ENCODE results near the gene PTHLH.

PTHLH gene

DNA sequence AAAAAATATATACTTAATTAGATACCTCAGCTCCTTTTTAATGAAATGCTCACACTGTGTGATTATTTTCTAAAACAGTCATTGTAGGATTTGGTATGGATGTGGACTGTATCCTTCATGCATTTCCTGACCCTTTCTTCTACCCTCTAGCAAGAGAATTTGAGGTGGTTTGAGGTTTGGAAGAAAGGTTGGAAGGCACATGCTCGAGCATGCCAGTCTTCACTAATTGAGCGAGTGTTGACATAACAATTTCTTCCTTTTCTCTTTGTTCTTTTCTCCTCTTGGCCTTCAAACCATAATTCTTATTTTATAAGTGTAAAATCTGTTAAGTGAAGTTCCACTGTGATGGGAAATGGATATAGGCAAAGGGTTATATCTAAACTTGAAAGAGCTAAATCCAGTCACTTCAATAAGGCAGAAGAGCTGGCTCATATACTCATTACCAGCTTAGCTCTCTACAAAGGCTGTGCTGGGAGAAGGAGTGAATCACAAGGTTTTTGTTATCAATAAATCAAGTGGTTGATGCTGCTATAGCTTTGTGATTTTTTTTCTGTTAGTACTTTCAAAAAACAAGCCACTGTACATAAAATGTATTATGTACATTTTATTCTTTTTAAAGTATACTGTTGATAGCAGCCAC lies 16.2 kb upstream of the PTHLH start:
- Histone ChIP-seq H2AFZ (ENCODE audit: low read depth, low read length) (no peak overlapping the region), H3K27me3 (ENCODE audit: insufficient read depth, low read length) (no peaks in the 10 kb centered on the region), H3K36me3 (ENCODE audit: insufficient read depth, low read length) (no peaks in the 10 kb centered on the region), H3K4me1 (ENCODE audit: insufficient read depth, low read length) (no peaks in the 10 kb centered on the region), H3K9me3 (ENCODE audit: low read length) (no peaks in the 10 kb centered on the region), H3K4me3 (ENCODE audit: low read length) (no peak overlapping the region)

DNA sequence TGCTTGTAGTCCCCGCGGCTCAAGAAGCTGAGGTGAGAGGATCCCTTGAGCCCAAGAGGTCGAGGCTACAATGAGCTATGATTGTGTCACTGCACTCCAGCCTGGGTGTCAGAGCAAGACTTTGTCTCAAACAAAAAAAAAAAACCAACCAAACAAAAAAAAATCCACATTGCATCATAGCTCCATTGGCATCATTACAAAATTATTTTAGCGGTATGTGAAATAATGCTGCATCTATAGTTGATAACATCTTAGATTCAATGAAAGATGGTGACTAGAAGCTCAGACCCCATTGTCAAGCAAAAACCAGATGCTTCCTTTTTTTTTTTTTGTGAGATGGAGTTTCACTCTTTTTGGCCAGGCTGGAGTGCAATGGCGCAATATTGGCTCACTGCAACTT lies 14.8 kb upstream of the PTHLH start:
- no peaks in the 10 kb centered on the region for H3K36me3 ChIP-seq (ENCODE audit: insufficient read depth, low read length)
- H3K4me3 ChIP-seq (ENCODE audit: low read length): no peak overlapping the region
- H3K4me1 ChIP-seq (ENCODE audit: insufficient read depth, low read length): no peaks in the 10 kb centered on the region

DNA sequence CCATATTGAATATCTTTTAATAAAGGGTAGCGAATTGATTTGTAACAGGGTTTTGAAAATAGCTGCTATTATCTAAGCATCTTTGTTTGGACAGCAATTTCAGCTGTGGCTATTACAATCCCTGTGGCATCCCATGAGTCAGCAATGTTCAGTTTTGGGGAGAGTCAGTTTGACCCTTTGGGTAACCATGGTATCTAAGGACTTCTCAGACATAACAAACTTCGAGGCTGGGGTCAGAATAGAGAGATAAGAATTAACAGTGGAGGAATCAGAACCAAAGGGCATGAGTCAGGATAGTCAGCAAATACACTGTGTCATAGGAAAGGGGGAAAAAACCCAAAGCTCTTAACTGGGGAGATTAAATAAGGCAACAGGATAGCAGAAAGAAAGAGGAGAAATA lies 11.7 kb upstream of the PTHLH start:
- H3K4me1 ChIP-seq (ENCODE audit: insufficient read depth, low read length): no peaks in the 10 kb centered on the region
- H3K4me3 ChIP-seq (ENCODE audit: low read length): no peak overlapping the region
- H3K27me3 ChIP-seq (ENCODE audit: insufficient read depth, low read length): peaks cover 5% of the 10 kb centered on the region
- H3K9me3 ChIP-seq (ENCODE audit: low read length): no peaks in the 10 kb centered on the region
- no peak overlapping the region for H2AFZ ChIP-seq (ENCODE audit: low read depth, low read length)
- H3K36me3 ChIP-seq (ENCODE audit: insufficient read depth, low read length): no peaks in the 10 kb centered on the region

More for the DNA sequence above, 14.8 kb upstream of the PTHLH start:
- H3K9me3 ChIP-seq (ENCODE audit: low read length): no peaks in the 10 kb centered on the region
- no peaks in the 10 kb centered on the region for H3K27me3 ChIP-seq (ENCODE audit: insufficient read depth, low read length)
- no peak overlapping the region for H2AFZ ChIP-seq (ENCODE audit: low read depth, low read length)

DNA sequence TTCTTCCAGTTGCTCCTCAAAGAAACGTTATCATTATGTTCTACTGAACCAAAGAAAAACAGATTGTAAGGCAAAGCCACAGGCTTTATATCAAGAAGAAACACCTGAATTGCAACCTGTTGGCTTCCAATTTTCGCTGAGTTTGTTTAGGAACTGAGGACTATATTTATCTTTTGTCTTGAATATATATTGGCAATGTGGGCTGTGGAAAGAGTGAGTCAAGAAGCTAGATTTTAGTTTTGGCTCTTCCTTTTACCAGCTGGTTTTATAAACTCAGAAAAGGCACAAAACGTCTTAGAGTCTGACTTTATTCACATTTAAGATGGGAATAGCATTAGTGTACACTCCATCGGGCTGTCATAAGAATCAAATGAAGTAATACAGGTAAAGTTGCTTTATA lies 10.4 kb upstream of the PTHLH start:
- Histone ChIP-seq H3K27me3 (ENCODE audit: insufficient read depth, low read length) (peaks cover 10% of the 10 kb centered on the region), H3K4me3 (ENCODE audit: low read length) (no peak overlapping the region), H3K9me3 (ENCODE audit: low read length) (no peaks in the 10 kb centered on the region), H3K36me3 (ENCODE audit: insufficient read depth, low read length) (no peaks in the 10 kb centered on the region), H2AFZ (ENCODE audit: low read depth, low read length) (no peak overlapping the region), H3K4me1 (ENCODE audit: insufficient read depth, low read length) (no peaks in the 10 kb centered on the region)

DNA sequence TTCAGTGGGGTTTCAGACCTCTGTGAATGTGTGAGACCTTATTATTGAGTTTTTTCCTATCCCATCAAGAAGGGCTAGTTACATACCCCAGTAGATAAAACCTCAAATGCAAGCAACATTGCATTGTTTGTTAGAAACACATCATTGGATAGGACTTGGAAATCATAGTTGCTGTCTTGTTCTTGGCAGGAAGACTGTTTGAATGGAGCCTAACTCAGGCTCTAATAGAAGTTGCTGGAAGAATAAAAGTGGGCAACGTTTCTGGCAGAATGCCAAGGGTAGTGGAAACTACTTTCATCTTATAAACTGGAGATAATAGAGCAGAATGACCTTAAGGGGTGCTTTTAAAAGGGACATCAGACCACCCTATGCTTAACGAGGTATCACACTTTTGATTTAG lies 9.9 kb upstream of the PTHLH start:
- no peaks in the 10 kb centered on the region for H3K36me3 ChIP-seq (ENCODE audit: insufficient read depth, low read length)
- no peaks in the 10 kb centered on the region for H3K4me1 ChIP-seq (ENCODE audit: insufficient read depth, low read length)
- peaks cover 12% of the 10 kb centered on the region for H3K27me3 ChIP-seq (ENCODE audit: insufficient read depth, low read length)
- H3K4me3 ChIP-seq (ENCODE audit: low read length): no peak overlapping the region
- no peak overlapping the region for H2AFZ ChIP-seq (ENCODE audit: low read depth, low read length)
- no peaks in the 10 kb centered on the region for H3K9me3 ChIP-seq (ENCODE audit: low read length)

DNA sequence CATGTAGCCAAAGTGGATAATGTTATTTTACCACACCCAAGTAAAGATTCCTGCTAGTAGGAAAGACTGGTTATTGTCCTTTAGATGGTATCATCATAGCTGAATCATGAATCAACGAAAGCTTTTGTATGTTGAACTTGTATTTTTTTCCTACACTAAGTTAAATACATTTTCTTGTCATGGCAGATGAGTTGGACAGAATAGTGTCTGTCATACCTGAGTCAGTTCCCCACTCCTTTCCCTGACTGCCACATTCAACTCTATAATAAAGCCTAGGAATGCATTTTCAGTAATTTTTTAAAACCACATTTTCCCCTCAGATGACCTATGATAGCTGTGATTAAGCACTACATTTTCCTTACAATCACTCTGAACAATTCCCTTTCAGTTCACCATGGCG lies 9.3 kb upstream of the PTHLH start:
- no peaks in the 10 kb centered on the region for H3K4me1 ChIP-seq (ENCODE audit: insufficient read depth, low read length)

DNA sequence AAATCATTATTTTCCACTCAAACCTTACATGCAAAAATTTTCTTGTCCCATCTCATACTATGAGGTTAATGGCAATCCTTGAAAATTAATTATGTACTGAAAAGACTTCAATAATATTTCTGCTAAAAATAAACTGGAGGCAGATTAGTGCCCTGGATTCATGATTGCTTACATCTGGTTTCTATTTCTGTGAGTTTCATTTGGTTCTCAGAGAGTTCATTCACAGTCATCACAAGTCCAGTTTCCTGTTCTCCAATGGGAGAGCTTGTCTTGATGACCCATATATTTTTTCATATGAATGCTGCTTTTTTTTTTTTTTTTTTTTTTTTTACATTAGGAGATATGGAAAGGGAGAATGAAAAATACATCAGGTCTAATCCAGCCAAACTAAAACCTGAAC lies 6.6 kb upstream of the PTHLH start:
- no peak overlapping the region for H2AFZ ChIP-seq (ENCODE audit: low read depth, low read length)
- no peaks in the 10 kb centered on the region for H3K4me1 ChIP-seq (ENCODE audit: insufficient read depth, low read length)
- no peaks in the 10 kb centered on the region for H3K9me3 ChIP-seq (ENCODE audit: low read length)
- H3K27me3 ChIP-seq (ENCODE audit: insufficient read depth, low read length): peaks cover 39% of the 10 kb centered on the region
- no peak overlapping the region for H3K4me3 ChIP-seq (ENCODE audit: low read length)
- no peaks in the 10 kb centered on the region for H3K36me3 ChIP-seq (ENCODE audit: insufficient read depth, low read length)

More for the DNA sequence above, 9.3 kb upstream of the PTHLH start:
- Histone ChIP-seq H2AFZ (ENCODE audit: low read depth, low read length) (no peak overlapping the region), H3K36me3 (ENCODE audit: insufficient read depth, low read length) (no peaks in the 10 kb centered on the region), H3K9me3 (ENCODE audit: low read length) (no peaks in the 10 kb centered on the region), H3K27me3 (ENCODE audit: insufficient read depth, low read length) (peaks cover 12% of the 10 kb centered on the region), H3K4me3 (ENCODE audit: low read length) (no peak overlapping the region)

DNA sequence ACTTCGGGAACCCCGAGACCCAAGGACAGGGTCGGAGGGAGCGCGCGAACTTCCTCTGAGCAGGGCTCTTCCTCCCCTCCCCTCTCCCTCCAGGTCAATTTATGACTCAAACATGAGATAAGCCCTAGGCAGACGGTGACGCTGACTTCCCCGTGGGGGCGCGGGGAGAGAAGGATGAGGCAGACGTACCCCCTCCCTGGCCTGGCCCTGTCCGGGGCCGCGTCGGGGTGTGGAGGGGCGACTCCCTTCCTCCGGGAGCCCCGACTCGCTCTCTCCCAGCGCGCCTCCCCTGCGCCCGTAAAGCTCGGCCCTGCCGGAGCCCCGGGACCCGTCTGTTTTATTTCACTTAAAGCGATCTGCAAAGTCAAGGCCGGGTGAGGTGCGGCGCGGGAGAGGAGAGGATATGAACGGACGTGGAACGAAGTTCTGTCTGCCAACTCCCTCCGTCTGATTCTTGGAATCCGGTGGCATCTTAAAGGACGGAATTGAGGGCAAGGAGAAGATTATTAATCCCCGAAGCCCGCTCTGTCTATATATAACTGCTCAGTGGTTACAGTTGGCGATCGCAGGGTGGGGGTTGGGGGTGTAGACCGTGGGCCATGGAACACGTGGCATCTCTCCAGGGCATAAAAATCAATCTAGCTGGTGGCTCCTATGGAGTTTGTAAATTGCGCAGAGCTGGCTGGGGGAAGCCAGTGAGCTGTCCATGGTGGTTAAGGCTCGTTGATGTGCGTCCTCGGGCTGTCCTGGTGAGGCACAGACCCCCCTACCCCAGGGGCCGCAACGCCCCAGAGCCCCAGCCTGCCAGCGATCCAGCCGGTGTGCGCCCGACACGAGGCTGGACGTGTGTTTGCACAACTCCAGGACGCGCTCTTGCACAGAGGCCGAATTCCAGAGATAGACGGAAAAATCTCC lies 2.9 kb upstream of the PTHLH start:
- Histone ChIP-seq H2AFZ (ENCODE audit: low read depth, low read length) (no peak overlapping the region), H3K9me3 (ENCODE audit: low read length) (peaks cover 1% of the 10 kb centered on the region), H3K27me3 (ENCODE audit: insufficient read depth, low read length) (peaks cover 75% of the 10 kb centered on the region), H3K4me1 (ENCODE audit: insufficient read depth, low read length) (peaks cover 4% of the 10 kb centered on the region), H3K4me3 (ENCODE audit: low read length) (no peak overlapping the region), H3K36me3 (ENCODE audit: insufficient read depth, low read length) (no peaks in the 10 kb centered on the region)

DNA sequence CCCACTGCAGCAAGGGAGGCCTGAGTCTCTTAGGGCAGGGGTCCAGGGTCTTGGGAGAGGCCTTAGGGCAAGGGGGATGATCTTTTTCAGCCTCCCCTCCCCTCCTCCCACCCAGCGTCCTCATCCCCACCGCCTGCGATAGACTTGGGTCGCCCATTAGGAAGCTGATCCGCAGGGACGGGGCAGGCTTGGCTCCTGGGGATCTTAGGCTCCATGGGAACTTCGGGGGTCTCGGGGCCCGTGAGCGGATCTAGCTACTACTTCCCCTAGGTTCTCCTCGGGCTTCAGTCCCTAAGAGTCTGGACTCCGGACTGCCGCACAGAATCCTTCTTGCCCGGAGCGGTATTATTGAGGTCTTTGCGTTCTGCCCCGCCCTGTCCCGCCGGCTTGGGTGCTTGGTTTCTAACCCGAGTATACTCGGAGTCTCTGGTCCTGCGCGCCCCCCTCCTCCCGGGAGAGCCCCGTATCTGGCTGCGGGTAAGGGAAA lies 2.2 kb upstream of the PTHLH start:
- no peaks in the 10 kb centered on the region for H3K36me3 ChIP-seq (ENCODE audit: insufficient read depth, low read length)
- peaks cover 1% of the 10 kb centered on the region for H3K9me3 ChIP-seq (ENCODE audit: low read length)
- H3K27me3 ChIP-seq (ENCODE audit: insufficient read depth, low read length): peaks cover 74% of the 10 kb centered on the region
- no peak overlapping the region for H3K4me3 ChIP-seq (ENCODE audit: low read length)
- H2AFZ ChIP-seq (ENCODE audit: low read depth, low read length): no peak overlapping the region
- H3K4me1 ChIP-seq (ENCODE audit: insufficient read depth, low read length): peaks cover 6% of the 10 kb centered on the region

DNA sequence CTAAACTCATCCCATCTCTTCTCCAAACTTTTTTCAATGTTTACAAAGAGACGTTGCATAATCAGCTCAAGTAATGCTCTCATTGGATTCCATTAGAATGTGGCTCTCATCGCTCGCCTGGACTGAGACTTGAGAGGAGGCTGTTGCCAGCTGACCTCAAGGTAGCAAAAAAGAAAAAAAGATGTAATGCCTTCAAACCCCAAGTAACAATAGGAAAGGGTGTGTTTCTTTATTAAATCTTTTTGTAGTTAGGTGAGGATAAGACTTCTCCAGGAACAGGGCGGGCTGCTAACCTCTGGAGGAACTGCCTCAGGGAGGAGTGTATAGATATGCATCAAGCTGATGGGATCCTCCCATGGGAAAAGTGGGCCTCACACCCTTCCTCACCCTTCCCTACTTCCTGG lies 956 bp upstream of the PTHLH start:
- H2AFZ ChIP-seq (ENCODE audit: low read depth, low read length): no peak overlapping the region
- peaks cover 84% of the 10 kb centered on the region for H3K27me3 ChIP-seq (ENCODE audit: insufficient read depth, low read length)
- H3K9me3 ChIP-seq (ENCODE audit: low read length): peaks cover 1% of the 10 kb centered on the region
- no peaks in the 10 kb centered on the region for H3K36me3 ChIP-seq (ENCODE audit: insufficient read depth, low read length)
- H3K4me1 ChIP-seq (ENCODE audit: insufficient read depth, low read length): peaks cover 17% of the 10 kb centered on the region
- no peak overlapping the region for H3K4me3 ChIP-seq (ENCODE audit: low read length)

DNA sequence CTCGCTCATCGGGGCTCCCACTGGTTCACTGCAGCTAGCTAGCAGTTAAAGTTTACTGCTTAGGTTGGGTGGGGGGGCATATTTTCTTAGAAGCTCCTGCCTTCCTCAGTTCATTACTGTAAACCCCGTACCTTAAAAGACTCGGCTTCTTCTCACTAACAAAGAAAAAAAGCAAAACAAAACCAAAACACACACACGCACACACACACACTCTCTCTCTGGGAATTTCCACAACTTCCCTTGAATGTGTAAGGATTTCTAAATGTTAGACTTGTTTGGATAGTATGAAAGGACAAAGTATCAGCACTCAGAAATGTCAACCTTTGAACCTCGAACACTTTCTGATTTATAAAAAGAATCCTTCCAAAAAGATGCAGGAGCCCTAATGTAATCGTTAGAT lies 927 bp downstream of the PTHLH start:
- peaks cover 89% of the 10 kb centered on the region for H3K27me3 ChIP-seq (ENCODE audit: insufficient read depth, low read length)
- peaks cover 17% of the 10 kb centered on the region for H3K4me1 ChIP-seq (ENCODE audit: insufficient read depth, low read length)
- no peak overlapping the region for H3K4me3 ChIP-seq (ENCODE audit: low read length)

DNA sequence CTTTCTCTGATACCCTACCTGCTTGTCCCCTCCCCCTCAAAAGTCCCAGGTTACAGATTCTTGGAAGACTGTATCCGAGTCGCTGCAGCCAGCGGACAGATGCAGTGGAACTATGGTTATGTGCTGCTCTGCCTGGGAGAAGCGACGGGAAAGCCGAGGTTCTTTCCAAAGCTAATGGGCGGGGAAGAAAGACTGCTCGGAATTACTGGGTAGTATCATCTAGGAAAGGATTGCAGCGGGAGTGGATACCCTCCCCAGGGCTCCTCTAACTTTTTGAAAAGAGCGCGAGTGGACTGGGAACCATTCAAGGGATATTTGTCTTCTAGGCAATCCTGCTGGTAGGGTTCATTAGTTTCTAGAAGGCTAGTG lies 1.4 kb downstream of the PTHLH start:
- H3K36me3 ChIP-seq (ENCODE audit: insufficient read depth, low read length): no peaks in the 10 kb centered on the region
- H3K4me1 ChIP-seq (ENCODE audit: insufficient read depth, low read length): peaks cover 17% of the 10 kb centered on the region
- no peak overlapping the region for H3K4me3 ChIP-seq (ENCODE audit: low read length)
- H3K27me3 ChIP-seq (ENCODE audit: insufficient read depth, low read length): peaks cover 84% of the 10 kb centered on the region
- no peak overlapping the region for H2AFZ ChIP-seq (ENCODE audit: low read depth, low read length)
- H3K9me3 ChIP-seq (ENCODE audit: low read length): peaks cover 1% of the 10 kb centered on the region

More for the DNA sequence above, 927 bp downstream of the PTHLH start:
- H3K36me3 ChIP-seq (ENCODE audit: insufficient read depth, low read length): no peaks in the 10 kb centered on the region
- no peak overlapping the region for H2AFZ ChIP-seq (ENCODE audit: low read depth, low read length)
- peaks cover 1% of the 10 kb centered on the region for H3K9me3 ChIP-seq (ENCODE audit: low read length)

DNA sequence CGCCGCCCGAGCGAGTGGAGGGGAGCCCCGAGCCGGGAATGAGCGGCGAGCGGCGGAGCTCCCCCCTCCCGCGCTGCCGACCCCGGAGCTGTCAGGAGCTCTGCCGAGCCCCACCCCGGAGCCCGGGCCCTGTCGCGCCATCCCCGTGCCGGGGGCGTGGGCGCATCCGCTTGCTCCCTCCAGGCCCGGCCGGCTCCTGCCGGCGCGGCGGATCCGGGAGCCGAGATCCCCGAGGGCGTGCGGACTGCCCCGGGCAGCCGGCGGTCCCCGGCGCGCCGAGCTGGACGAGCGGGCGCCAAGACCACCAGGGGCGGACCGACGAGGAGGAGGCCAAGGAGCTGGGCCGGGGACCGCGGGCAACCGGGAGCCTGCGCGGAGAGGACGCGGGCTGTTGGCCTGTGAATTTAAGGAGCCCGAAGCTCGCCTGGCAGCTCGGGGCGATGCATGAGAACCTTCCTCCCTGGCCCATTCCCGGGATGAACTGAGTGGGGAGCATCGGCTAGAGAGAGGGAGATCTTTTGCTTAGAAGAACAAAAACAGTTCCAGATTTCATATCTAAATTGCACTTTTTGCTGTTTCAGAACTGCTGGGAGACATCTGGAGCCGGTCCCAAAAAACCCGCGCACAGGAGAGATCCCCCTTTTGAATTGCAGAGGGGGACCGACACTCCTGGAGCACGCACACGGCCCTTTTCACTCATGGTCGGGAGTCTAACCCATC lies 2.0 kb downstream of the PTHLH start:
- peaks cover 17% of the 10 kb centered on the region for H3K4me1 ChIP-seq (ENCODE audit: insufficient read depth, low read length)
- peak overlapping the region; percentile 43 for H3K4me3 ChIP-seq (ENCODE audit: low read length)
- H3K36me3 ChIP-seq (ENCODE audit: insufficient read depth, low read length): no peaks in the 10 kb centered on the region
- peaks cover 1% of the 10 kb centered on the region for H3K9me3 ChIP-seq (ENCODE audit: low read length)
- H3K27me3 ChIP-seq (ENCODE audit: insufficient read depth, low read length): peaks cover 79% of the 10 kb centered on the region
- H2AFZ ChIP-seq (ENCODE audit: low read depth, low read length): peak overlapping the region; percentile 68

All from neuron (in vitro differentiated cells).